Choroid plexus epithelial cell (primary cell): ENCODE results near the gene TPPP2.
"Not testable (repeated sequence)": the region's sequence is repeated elsewhere in the genome, so short reads cannot be mapped to it uniquely, and the experiment has no call there.

Experiments used
- DNase-seq: peaks from one replicate; pipeline ENCODE4 v3.0.0-alpha.2; 2010; ENCODE audit warnings: low read depth
- H3K4me3 ChIP-seq: 2 replicates; pipeline ENCODE4 v1.5.1; 2011; ENCODE audit warnings: low read depth, mild to moderate bottlenecking, control low read depth, low read length, moderate library complexity
- TF ChIP-seq, protein P1 (sequence below): conservative IDR thresholded peaks from 2 replicates; pipeline ENCODE4 v1.5.1; 2011; ENCODE audit warnings: low read depth, mild to moderate bottlenecking, control low read depth, inconsistent platforms, low read length, moderate library complexity

TPPP2 gene

DNA sequence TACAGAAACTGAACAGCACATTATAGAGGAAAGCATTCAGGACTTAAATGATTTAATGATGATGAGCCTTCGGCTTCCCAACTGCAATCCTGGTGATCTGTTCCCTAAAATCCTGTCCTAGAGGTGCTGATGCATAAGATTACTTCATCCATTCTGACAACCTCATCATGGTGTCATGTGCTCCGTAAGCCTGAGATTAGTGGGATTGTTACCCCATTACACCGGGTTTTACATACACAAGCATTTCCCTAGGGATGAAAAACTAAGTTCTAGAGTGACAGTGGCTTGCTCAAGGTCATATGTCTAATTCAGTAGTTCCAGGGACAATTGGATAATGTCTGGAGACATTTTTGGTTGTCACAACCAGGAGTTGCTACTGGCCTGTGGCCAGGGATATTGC is 7.1 kb downstream of the TPPP2 start:
- no peak for DNase-seq
- TF ChIP-seq, protein P1, sequence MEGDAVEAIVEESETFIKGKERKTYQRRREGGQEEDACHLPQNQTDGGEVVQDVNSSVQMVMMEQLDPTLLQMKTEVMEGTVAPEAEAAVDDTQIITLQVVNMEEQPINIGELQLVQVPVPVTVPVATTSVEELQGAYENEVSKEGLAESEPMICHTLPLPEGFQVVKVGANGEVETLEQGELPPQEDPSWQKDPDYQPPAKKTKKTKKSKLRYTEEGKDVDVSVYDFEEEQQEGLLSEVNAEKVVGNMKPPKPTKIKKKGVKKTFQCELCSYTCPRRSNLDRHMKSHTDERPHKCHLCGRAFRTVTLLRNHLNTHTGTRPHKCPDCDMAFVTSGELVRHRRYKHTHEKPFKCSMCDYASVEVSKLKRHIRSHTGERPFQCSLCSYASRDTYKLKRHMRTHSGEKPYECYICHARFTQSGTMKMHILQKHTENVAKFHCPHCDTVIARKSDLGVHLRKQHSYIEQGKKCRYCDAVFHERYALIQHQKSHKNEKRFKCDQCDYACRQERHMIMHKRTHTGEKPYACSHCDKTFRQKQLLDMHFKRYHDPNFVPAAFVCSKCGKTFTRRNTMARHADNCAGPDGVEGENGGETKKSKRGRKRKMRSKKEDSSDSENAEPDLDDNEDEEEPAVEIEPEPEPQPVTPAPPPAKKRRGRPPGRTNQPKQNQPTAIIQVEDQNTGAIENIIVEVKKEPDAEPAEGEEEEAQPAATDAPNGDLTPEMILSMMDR, result no peak

DNA sequence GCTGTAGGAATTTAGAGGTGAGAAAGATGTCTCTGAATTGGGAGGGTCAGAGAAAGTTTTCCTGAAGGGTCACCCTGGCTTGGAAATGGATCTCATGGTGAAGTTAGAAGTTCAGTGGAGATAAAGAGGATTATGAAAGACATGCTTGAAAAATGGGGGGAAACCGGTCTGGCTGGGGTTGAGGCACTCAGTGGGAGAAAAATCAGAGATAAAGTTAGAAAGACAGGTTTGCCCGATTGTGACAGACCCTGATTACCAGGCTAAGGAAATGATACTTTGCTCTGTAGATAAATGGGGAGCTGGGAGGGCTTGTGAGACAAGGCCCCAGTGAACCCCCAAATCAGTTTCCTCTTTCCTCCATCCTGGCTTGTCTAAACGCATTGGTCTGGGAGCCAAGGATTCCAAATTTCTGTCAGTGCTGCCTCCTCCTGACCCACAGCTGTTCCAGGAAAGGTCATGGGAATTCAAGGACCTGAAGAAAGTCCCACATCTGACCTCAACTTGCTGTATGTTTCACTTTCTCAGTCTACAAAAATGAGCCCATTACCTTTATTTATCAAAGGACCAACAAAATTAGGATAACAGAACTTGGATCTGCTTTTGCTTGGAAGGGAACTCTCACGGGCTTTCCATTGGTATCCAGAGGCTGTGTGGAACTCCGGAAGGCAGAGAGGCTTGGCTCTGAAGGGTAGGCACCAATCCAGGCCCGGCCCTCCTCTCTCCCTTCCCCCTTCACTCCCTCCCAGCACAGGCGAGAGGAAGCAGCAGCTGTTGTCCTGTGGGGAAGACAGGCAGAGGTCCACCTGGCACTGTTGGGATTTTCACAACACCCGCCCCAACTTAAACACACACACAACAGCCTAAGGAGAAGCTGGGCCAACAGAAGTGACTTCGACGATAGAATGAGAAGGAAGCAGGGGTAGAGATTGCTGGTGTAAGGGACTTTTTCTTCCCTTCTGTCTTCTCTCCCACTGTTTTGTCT is 8.7 kb downstream of the TPPP2 start:
- TF ChIP-seq, protein P1, result no peak
- no peak overlapping the region for H3K4me3 ChIP-seq
- DNase-seq, result peak; percentile 68

More for the DNA sequence above, 7.1 kb downstream of the TPPP2 start:
- H3K4me3 ChIP-seq, result no peak overlapping the region

DNA sequence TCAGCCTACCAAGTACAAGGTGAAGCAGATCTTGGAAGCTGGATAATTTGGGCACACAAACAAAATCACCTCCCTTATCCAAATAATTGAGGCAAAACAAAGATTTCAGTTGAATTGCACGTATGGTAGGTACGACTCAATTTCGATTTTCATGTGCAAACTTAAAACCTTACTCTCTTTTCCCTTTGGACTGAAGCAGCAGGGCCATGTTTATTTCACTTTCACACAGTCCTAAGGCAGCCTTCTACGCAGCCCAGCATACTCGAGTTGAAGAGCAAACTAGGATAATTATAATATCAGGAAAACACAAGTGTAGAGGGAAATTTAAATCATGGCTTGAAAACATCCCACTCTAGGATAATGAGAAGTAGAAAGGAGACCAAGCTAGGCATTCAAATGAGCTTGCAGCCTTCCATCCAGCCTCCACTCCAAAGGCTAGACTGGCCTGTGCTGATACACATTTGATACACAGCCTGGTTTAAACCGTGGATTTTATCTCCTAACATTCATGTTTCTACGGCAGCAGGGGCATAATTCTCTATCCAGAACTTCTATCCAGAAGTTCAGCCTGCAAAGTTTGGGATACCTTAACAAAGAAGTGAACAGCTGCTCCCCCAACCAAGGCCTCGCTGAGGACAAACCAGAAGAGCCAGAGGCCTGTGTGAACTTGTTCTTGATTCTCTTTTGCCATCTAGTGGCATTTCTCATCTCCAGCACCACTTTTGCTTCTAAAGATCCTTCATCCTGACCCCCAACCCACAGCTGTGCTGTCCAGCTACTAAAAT is 9.8 kb downstream of the TPPP2 start:
- no peak overlapping the region for H3K4me3 ChIP-seq
- DNase-seq, result peak; percentile 88
- TF ChIP-seq, protein P1, result peak; percentile 86

DNA sequence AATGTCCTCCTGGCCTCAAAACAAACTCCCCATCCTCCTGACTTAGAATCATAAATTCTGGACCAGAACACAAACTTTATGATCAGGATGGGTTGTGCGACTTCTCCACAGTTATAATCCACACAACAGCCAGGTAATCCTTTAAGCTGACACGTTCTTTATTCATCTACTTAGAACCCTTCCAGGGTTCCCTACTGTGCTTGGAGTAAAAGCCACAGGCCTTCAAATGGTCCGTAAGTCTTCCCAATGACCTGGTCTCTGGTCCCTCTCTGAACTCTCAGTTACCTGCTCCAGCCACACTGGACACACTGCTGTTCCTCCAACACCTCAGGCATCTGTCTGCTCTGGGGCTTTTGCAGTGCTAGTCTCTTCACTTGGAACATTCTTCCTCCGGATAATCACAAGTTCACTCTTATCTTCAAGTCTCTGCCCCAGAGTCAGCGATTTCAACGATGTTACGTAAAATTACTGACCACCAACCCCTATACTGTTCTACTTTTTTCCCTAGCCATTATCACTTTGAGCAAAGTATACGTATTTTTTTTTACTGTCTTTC is 10.4 kb downstream of the TPPP2 start:
- no peak for DNase-seq
- TF ChIP-seq, protein P1, result no peak
- no peak overlapping the region for H3K4me3 ChIP-seq

DNA sequence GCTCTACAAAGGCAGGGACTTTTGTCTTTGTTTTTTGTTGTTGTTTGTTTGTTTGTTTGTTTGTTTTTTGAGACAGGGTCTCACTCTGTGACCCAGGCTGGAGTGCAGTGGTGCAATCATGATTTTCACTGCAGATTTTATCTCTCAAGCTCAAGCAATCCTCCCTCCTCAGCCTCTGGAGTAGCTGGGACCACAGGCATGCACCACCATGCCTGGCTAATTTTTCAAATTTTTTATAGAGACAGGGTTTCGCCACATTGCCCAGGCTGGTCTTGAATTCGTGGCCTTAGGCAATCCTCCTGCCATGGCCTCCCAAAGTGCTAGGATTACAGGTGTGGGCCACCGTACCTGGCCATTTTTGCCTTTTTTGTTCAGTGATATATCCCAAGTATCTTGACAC is 10.9 kb downstream of the TPPP2 start:
- not testable (repeated sequence) for DNase-seq, H3K4me3 ChIP-seq

DNA sequence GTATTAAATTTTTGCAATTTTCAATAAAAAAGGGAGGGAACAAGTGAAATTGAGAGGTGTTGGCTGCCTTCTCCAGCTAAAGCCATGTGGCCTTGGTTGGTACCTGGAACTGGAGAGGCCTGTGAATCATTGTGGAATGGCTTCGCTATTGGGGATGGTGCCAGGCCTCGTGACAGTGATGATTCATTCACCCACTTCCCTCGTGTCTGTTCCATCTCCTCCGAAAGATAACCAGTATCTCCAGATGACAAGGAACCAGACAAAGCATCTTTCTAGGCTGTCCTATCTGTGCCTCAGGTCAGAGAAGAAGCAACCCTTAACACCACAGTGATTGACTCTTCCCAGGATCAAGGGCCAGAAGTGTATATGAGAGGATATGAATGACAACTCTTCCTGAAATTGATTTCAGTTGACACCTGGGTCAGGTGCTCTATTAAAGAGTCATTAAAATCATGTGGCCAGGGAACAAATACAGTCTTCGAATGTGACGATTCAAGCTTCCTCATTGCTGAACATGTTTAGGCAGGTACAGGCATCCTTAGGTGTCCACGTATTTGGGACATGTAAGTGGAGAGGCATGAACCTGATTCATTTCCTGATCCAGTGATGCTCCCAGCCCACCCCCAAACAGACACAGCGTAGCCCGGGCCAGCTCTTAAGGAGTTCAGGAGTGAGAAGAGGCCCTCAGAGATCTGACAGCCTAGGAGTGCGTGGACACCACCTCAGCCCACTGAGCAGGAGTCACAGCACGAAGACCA is 11.8 kb downstream of the TPPP2 start, which contains the start of gene RNASE7:
Gene RNASE7 (plus strand): TSS at position 687 of the 758 bp plus-strand sequence. CDS start 631 bp downstream, outside the sequence.
- H3K4me3 ChIP-seq, result no peak within 1 kb of the TSS
- TF ChIP-seq, protein P1, result no peak
- DNase-seq, result peak; percentile 65
